T-helper 17 cell (primary cell): Measurements from ENCODE around the gene PUM1. TPM values are rescaled to one million over a fixed set of nuclear protein-coding genes. Genes with fewer than 3 reads are reported as not detected.
A peak's percentile ranks its signal among the peaks of the same experiment; 100 is the strongest.

Experiments used
- ATAC-seq: fragments of 150-1000 bp; cut with Tn5 transposase; 2 replicates; pipeline ENCODE4 v1.10.0; 2021; ENCODE audit warnings: mild to moderate bottlenecking, moderate library complexity
- DNase-seq, 3 donors: peaks; one replicate each; pipeline versions ENCODE4 v3.0.0 to v3.0.0-alpha.2; 2020 to 2021
- H3K9me3 ChIP-seq: one replicate; pipeline ENCODE4 v1.7.0; 2013; ENCODE audit warnings: low read length, mild to moderate bottlenecking; ENCODE audit not compliant: control insufficient read depth, poor library complexity, severe bottlenecking
- H3K27ac Mint-ChIP-seq: one replicate; pipeline ENCODE4 v1.8.0; 2022; ENCODE audit warnings: mild to moderate bottlenecking, moderate library complexity, mixed read lengths
- H3K27me3 Mint-ChIP-seq: one replicate; pipeline ENCODE4 v1.8.0; 2022; ENCODE audit warnings: mixed read lengths
- H3K36me3 Mint-ChIP-seq: one replicate; pipeline ENCODE4 v1.8.0; 2022; ENCODE audit warnings: low read depth, mixed read lengths
- H3K4me1 Mint-ChIP-seq: one replicate; pipeline ENCODE4 v1.8.0; 2022; ENCODE audit warnings: mild to moderate bottlenecking, mixed read lengths
- H3K4me3 Mint-ChIP-seq: one replicate; pipeline ENCODE4 v1.8.0; 2022; ENCODE audit warnings: mild to moderate bottlenecking, moderate library complexity, mixed read lengths
- total RNA-seq, 4 donors: library from RNA in 2 of 4; stranded (reverse) in 2 of 4; gene quantifications; one replicate each; pipeline ENCODE4 v1.2.3 and lab custom pipeline; 2022 to 2026

PUM1 gene
- total RNA-seq, 2 donors from 2014 or later = 186 to 202 TPM

DNA sequence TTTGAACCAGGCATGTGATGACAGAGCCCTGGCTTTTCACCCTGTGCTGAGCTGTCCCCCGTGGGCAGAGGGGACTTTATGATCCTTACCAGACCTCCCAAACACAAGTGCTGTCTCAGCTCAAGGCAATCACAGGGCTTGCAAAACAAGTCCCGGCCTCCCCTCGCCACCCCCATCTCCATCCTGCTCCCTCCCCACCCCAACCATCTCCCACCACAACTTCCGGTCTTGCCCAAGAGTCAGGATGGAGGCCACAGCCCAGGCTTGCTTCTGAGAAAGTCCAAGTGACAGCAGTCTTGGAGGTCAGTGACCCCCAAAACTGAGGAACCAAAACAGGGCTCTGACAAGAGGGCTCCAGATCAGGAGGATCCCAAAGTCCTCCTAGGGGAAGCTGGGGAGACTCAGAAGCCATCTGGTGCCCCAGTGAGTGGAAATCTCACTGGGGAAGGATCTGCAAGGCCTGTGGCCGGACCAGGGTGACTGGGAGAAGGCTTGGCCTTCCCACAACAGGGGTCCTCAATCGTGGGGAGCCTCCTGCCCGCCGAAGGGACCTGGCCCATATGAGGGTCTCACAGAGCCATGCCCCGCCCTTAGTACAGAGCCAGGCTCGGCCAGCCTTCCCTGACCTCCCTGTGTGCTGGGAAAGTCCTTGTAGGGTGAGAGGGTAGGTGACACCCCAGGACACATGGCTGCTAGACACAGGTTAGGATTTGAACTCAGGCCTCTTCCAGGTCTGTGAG is 152.4 kb downstream of the PUM1 start:
- Mint-ChIP-seq H3K27ac (peak overlapping the region; percentile 78), H3K36me3 (peaks cover 2% of the 10 kb centered on the region), H3K4me1 (peaks cover 9% of the 10 kb centered on the region), H3K4me3 (no peak overlapping the region), H3K27me3 (peaks cover 20% of the 10 kb centered on the region)
- H3K9me3 ChIP-seq = no peaks in the 10 kb centered on the region
- DNase-seq = no peak
- no peak for ATAC-seq

DNA sequence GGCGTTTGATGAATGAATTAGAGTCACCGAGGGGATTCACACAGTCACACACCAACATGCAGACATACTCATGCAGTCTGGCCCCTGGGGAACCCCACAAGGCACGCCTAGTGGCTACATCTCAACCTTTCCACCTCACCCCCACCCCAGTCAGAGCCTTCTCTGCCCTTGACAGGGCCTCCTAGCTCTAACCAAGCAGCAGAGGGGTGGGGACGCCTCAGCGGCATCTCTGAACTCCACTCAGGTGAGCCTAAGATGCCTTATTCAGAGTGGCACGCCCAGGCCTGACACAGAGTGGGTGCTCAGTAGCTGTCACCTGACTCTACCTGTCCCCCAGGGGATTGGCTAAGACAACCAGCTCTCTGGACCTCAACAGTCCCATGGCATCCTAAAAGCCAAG is 153.3 kb downstream of the PUM1 start:
- H3K4me3 Mint-ChIP-seq = no peak overlapping the region
- DNase-seq = no peak
- peaks cover 12% of the 10 kb centered on the region for H3K4me1 Mint-ChIP-seq
- peak overlapping the region; percentile 39 for H3K27ac Mint-ChIP-seq
- peaks cover 2% of the 10 kb centered on the region for H3K36me3 Mint-ChIP-seq
- ATAC-seq = no peak
- H3K27me3 Mint-ChIP-seq = peaks cover 25% of the 10 kb centered on the region
- no peaks in the 10 kb centered on the region for H3K9me3 ChIP-seq

DNA sequence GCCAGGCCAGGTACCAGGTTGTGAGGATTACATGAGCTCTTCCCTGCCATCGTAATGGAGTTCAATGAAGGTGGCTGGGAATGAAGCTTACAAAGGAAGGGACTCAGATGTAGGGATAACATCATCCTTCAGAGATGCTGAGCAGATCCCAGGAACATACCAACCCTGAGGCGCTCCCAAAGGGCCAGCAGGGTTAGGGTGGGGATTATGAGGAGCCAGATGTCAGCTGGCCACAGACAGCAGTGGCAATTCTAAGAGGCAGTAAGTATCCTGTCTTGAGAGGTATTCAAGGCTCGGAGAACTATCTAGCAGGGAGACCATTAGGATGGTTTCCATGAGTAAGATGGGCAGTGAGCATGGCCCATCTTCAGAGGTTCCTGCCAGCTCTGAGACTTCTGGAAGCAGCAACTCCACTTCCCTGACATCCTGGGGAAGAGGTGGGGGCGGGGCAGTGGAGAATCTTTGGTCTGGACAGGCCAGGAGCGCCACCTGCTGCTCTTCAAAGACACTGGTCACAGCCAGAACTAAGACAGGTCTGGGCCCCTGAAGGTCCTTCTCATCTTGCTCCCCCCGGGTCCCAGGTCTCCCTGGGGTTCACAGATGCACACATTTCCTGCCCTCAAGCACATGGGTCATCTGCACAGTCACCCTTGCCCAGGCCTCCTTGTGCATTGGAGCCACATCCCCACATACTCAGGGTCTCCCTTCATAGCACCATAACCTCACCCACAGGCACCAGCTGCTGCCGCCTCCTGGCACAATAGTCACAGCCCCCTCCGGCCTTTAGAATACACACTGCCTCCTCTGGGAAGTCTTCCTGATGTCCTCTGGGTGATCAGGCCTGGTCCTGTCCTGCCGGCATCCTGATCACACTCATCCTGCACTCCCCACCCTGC is 154.2 kb downstream of the PUM1 start:
- H3K27me3 Mint-ChIP-seq = peaks cover 31% of the 10 kb centered on the region
- no peak for DNase-seq
- peaks cover 12% of the 10 kb centered on the region for H3K4me1 Mint-ChIP-seq
- peaks cover 2% of the 10 kb centered on the region for H3K36me3 Mint-ChIP-seq
- no peaks in the 10 kb centered on the region for H3K9me3 ChIP-seq
- H3K4me3 Mint-ChIP-seq = no peak overlapping the region
- ATAC-seq = peak; percentile 32
- H3K27ac Mint-ChIP-seq = peak overlapping the region; percentile 39

DNA sequence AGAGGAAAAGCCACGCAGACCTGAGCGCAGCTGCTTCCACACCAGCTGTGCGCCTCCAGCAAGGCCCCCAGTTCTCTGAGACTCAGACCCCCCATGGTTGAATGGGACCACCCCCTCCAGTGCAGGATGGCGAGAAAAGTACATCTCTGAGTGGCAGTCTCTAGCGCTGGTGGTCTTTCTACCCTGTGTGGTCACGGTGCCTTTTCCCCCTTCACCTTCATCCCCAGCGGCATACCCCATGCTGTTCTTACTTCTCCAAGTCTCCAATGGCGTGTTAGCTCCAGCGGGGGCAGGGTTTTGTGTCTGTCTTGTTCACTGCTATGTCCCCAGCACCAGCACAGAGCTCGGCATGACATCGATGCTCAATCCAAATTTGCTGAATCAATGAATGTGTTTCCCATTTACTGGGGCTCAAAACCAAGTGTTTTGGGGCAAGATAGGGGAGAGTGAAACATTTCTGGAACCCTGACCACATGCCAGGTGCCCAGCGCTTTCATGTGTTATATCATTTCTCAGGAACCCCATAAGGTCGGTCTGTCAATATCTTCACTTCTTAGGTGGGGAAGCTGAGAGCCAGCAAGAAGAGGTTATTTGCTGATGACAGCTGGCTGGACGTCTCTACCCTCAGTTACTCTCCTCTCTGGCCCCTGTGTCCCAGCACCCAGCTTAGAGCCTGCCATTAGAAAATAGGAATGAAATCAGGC is 156.0 kb downstream of the PUM1 start:
- peaks cover 13% of the 10 kb centered on the region for H3K4me1 Mint-ChIP-seq
- peak overlapping the region; percentile 92 for H3K4me3 Mint-ChIP-seq
- H3K27ac Mint-ChIP-seq = peak overlapping the region; percentile 21
- H3K36me3 Mint-ChIP-seq = peaks cover 2% of the 10 kb centered on the region
- peaks cover 45% of the 10 kb centered on the region for H3K27me3 Mint-ChIP-seq
- DNase-seq = no peak
- H3K9me3 ChIP-seq = no peaks in the 10 kb centered on the region
- no peak for ATAC-seq

DNA sequence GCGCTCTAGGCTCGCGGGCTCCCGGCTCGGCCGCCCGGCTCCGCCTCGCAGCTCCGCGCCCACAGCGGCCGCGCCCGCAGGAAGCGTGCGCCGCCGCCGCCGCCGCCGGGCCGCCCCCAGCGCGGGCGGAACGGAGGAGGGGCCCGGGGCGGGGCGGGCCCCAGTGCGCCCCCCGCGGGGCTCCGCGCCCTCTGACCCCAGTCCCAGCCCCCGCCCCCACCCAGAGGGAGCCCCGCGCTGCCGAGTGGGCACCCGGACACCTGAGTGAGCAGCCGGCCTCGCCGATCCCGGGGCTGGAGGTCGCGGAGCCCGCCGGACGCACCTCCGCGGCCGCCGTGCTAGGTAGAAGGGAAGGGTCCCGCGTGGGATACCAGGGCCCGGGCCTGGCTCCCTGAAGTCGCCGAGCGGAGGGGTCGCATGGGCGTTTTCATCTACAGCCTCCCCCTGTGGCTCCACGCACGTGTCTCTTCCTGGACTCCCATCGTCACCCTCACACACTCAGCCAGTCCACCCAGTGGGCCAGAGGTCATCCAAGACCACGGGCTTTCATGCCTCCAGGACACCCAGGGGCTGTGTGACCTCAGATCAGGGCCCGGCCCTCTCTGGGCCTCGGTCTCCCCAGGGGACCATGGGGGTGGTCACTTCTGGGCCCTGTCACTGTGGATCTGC is 156.7 kb downstream of the PUM1 start, which contains the start of gene SDC3:
TSS of gene SDC3 (minus strand) at position 63 of the 669 bp plus-strand sequence. CDS start 172 bp downstream, outside the sequence.
- H3K27me3 Mint-ChIP-seq = peaks cover 48% of the 10 kb centered on the region
- peaks cover 16% of the 10 kb centered on the region for H3K4me1 Mint-ChIP-seq
- peaks cover 2% of the 10 kb centered on the region for H3K36me3 Mint-ChIP-seq
- peak within 1 kb of the TSS; percentile 92 for H3K4me3 Mint-ChIP-seq
- DNase-seq = peak in 1 of 3 donors; percentile 19
- peak within 1 kb of the TSS; percentile 21 for H3K27ac Mint-ChIP-seq
- ATAC-seq = peak; percentile 80
- H3K9me3 ChIP-seq = no peaks in the 10 kb centered on the region

DNA sequence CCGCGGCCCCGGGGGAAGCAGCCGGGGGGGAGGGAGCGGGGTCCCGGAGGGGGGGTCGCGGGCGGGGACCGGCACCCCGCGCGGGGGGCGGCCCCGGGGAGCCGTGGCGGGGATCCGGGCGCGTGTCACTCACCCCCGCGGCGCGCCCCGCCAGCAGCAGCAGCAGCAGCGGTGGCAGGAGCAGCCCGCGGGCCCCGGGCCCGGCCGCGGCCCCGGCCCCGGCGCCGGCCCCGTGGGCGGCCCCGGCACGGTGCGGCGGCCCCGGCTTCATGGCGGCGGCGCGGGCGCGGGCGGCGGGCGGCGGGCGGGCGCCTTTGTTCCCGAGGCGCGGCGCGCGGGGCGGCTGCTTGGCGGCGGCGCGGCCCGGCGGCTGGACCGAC is 157.2 kb downstream of the PUM1 start:
- H3K36me3 Mint-ChIP-seq = peaks cover 2% of the 10 kb centered on the region
- H3K9me3 ChIP-seq = no peaks in the 10 kb centered on the region
- H3K4me3 Mint-ChIP-seq = no peak overlapping the region
- peaks cover 51% of the 10 kb centered on the region for H3K27me3 Mint-ChIP-seq
- peaks cover 16% of the 10 kb centered on the region for H3K4me1 Mint-ChIP-seq
- no peak overlapping the region for H3K27ac Mint-ChIP-seq
- ATAC-seq (no peak), DNase-seq (no peak)

DNA sequence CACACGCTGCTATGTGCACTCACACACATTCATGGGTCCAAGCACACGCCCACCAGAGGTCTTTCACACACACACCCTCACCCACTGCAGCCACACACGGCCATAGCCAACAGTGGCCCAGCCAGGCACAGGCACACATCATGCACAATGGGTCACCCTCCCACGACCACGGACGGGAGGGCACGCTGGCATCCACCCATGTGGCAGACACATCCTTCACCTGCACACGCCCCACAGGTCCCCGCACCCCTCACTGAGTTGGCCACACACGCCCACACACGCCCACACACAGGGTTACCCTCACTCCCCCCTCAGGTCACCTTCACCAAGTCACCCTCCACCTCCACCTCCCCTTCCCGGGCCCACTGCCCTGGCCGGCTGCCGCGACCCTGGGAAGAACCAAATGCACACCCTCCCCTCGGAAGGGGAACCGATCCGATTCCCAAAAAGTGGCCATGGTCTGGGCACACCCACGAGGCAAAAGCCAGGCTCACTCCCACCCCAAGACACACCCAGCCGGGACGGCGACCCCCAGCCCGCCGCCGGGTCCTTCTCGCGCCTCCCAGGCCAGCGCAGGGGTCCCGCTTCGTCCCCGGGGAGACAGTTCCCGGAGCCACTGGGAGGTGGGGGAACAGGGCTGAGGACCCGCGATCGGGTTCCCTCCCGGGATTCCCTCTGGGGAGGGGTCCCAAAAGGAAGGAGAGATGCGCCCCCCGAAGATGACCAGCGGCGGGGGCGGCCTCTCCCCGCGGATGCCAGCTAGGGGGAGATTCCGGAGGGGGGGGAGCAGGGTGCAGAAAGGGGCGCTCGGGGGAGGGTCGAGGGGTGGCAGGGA is 157.8 kb downstream of the PUM1 start:
- Mint-ChIP-seq H3K27me3 (peaks cover 57% of the 10 kb centered on the region), H3K27ac (no peak overlapping the region)
- no peak for DNase-seq

DNA sequence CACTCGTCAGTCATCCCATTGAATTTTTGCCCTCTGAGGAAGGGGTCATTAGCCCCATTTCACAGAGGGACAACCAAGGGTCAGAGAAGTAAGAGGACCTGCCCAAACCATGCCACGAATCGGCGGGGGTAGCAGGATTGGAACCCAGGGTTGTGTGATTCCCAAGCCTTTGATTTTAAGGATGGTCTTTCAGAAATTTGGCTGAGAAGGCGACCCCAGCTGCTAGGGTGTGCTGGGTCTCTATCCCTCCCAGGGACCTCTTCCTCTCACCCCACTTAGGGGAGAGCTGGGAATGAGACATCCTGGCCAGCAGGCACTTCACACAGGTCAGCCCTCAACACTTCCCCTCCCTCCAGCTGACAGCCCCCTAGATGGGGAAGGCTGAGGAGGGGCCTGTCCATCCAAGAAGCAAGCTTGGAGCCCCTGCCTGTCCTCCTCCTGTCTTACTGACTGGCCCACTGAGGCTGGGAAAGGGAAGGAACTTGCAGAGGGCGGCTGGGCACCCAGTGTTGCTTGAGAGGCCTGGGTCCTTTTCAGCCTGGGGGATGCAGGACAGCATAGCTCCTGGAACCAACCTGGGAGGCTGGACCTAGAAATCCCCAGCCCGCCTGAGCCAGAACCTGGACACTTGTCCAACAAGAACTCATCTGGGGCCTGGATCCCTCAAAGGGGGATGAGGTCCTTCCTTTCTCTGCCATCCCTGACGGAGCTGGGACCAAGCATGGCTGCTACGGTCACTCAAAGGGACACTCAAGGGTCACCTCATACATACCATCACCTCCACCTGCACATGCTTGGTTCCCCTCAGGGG is 158.7 kb downstream of the PUM1 start:
- Mint-ChIP-seq H3K27ac (no peak overlapping the region), H3K27me3 (peaks cover 57% of the 10 kb centered on the region), H3K36me3 (peaks cover 2% of the 10 kb centered on the region), H3K4me1 (peaks cover 16% of the 10 kb centered on the region), H3K4me3 (peak overlapping the region; percentile 88)
- H3K9me3 ChIP-seq = no peaks in the 10 kb centered on the region
- DNase-seq (no peak), ATAC-seq (no peak)

More for the DNA sequence above, 157.8 kb downstream of the PUM1 start:
- no peak for ATAC-seq
- no peaks in the 10 kb centered on the region for H3K9me3 ChIP-seq
- Mint-ChIP-seq H3K4me1 (peaks cover 16% of the 10 kb centered on the region), H3K36me3 (peaks cover 2% of the 10 kb centered on the region), H3K4me3 (peak overlapping the region; percentile 88)

DNA sequence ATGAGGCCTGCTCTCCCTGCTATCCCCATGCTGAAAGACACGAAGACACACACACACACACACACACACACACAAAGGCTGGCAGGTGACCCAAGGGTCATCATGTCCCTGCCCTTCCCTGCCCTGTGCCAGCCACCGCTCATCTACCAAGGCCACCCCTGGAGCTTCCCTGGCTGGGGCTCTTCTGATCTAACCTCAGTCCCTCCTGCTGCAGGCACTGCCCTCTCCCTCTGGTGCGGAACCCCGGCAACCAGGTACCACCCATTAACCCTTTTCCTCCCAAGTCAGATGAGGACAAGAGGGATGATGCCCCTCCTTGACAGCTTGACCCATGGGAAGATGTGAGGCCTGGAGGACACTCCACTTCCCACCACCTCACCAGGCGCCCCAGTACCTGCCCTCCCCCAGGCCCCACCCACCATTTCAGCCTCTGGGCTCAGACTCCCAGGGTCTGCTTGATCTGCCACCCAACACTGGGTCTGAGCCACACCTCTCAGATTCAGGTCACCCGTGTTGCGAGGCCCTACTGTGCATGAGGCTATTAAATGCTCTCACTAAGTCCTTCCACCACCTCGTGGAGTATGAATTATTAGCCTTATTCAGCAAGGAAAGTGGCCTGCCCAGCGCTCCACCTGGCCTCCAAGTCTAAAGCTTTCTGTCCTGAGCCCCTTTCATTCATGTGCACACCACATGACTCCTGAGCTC is 159.4 kb downstream of the PUM1 start:
- H3K4me3 Mint-ChIP-seq = peak overlapping the region; percentile 21

DNA sequence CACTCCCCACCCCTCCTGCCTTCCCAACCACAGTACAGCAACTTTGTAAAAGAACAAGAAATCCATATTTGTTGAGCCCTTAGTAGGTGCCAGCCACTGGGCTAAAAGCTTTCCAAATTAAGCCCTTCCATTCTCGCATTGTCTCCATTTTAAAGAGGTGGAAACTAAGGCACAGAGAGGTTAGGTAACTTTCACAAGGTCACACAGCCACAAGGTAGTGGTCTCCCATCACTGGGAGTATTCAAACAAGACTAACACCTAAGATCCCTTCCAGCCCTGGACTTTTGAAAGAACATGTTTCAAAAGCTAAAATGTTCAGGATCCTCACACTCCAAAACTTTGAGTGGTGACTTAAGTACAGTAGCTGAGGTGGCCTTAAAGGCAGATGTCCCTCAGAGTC is 160.1 kb downstream of the PUM1 start:
- Mint-ChIP-seq H3K27ac (no peak overlapping the region), H3K4me1 (peaks cover 14% of the 10 kb centered on the region), H3K36me3 (peaks cover 2% of the 10 kb centered on the region), H3K4me3 (peak overlapping the region; percentile 21), H3K27me3 (peaks cover 51% of the 10 kb centered on the region)
- H3K9me3 ChIP-seq = no peaks in the 10 kb centered on the region
- DNase-seq (no peak), ATAC-seq (no peak)

More for the DNA sequence above, 159.4 kb downstream of the PUM1 start:
- Mint-ChIP-seq H3K27ac (no peak overlapping the region), H3K4me1 (peaks cover 16% of the 10 kb centered on the region), H3K27me3 (peaks cover 57% of the 10 kb centered on the region), H3K36me3 (peaks cover 2% of the 10 kb centered on the region)
- no peak for ATAC-seq
- no peak for DNase-seq
- no peaks in the 10 kb centered on the region for H3K9me3 ChIP-seq

DNA sequence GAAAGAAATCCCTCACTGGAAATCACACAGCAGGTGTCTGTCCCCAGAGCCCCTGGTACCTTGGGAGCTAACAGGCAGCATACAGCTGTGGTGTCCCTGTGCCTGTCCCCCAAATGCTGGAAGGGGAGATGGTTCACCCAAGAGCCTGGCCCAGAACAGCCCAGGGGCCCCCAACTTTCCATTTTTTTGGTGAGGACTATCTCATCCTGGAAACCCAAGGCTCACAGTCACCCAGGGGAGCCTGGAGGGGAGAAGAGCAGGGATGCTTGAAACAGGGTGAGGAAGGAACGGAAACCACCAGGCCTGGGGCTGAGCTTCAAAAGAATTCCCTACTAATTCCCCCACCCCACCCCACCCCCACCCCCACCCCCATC is 160.6 kb downstream of the PUM1 start:
- Mint-ChIP-seq H3K4me3 (no peak overlapping the region), H3K4me1 (peaks cover 14% of the 10 kb centered on the region), H3K27me3 (peaks cover 50% of the 10 kb centered on the region)

More for the DNA sequence above, 160.6 kb downstream of the PUM1 start:
- no peak overlapping the region for H3K27ac Mint-ChIP-seq
- no peaks in the 10 kb centered on the region for H3K9me3 ChIP-seq
- no peak for DNase-seq
- no peak for ATAC-seq
- peaks cover 2% of the 10 kb centered on the region for H3K36me3 Mint-ChIP-seq
